Measurements from ENCODE around the gene SS18. TPM values are rescaled to one million over a fixed set of nuclear protein-coding genes. Genes with fewer than 3 reads are reported as not detected.

The SS18 gene
- total RNA-seq, 1 donor from 2014 or later = 64.9 TPM

DNA sequence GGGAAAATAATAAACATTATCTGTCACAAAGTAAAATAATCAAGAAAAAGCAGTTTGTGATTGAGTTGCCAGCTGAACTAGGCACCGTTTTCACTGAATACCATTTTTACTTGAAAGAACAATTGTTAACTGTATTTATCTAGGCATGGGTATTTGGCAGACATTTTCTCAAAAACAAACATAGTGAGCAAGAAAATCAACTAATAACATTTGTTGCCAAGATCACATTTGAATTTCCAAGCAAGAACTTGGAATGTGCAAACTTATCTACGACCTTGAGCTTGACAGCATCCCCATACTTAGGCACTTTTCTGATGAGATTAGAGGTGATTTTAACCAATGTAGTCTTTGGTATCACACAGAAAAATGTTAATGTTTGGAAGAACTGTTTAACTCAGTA, 16.7 kb downstream of the SS18 start:
- no peak for DNase-seq (ENCODE audit: low spot score)

DNA sequence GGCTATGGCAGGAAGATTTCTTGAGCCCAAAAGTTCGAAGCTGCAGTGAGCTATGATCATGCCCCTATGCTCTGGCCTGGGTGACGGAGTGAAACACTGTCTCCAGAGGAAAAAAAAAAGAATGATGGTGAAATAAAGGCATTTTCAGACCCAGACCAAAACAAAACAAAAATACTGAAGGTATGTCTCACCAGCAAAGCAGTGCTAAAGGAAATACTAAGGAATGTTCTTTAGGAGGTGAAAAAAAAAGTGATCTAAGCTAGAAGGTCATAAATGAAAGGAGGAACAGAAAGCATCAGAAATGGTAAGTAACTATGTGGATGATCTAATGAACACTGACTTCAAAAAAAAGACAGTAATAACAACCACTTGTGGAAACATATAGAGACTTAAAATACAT, 18.7 kb downstream of the SS18 start:
- DNase-seq (ENCODE audit: low spot score) = no peak

DNA sequence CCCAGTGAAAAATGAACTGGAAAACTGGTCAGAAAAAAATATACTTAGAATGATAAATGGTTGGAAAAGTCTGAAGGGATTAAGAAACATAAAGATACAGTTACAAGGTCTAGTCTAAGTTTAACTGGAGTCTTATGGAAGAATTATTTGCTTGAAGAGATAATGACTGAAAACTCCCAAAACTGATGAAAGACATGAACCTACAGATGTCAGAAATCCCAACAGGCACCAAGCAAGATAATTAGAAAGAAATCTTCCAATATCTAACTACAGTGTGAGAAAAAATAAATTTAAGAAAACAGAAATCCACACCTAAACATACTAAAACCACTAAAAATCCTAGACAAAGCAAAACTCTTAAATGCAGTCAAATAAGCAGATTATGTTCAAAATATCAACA, 19.4 kb downstream of the SS18 start:
- no peak for DNase-seq (ENCODE audit: low spot score)

DNA sequence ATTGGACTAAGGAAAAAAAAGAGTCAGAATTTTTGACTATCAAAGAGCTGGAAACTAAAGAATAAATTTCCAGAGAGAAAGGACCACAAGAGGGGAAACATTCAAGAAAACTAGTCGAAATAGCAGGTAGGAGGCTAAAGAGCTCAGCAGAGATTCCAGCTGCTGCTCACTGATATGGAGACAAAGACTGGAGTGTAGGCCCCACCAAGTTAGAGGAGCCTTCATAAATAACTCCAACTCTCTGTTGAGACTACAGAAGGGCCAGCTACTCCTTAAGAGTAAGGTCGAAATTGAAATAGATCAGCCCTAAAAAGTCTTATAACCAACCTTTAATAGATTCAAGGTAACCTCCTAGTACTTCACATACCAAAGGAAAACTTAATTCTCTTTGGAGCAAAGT, 31.1 kb downstream of the SS18 start:
- no peak for DNase-seq (ENCODE audit: low spot score)

DNA sequence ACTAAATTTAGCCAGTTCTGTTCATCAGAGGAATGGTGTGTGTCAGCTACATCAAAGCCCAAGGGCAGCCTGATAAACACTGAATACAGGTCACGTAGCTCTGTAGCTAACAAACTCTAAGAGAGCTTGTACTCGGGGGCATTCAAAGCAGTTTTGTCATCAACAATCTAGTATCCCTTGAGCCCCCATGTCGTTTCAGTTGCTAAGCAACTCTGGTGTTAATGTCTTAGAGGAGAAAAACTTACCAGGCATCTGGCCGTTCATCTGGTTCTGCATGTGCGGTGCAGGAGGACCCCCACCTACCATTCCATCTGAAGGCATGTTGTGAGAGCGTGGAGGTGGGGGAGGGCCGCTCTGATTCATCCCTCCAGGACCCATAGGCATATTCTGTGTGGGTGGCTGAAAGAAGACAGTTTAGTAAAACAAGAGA, 33.1 kb downstream of the SS18 start:
- no peak for DNase-seq (ENCODE audit: low spot score)

DNA sequence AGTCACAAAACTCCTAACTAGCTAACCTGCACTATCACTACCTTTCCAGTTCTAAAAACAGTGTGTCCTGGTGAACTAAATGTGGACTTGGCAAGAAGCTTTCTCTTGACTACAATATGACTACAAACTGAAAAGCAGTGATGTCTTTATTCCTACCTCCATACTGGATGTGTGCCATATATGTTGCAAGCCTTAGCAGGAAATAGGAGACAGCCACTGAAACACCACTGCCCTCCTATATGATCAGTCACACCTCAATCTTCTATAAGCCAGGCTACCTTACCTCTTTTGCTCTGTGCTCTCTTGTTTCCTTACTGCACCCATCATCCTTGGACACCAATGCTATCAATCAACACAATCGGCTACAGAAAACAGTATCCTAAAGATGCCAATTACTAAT, 34.1 kb downstream of the SS18 start:
- no peak for DNase-seq (ENCODE audit: low spot score)

DNA sequence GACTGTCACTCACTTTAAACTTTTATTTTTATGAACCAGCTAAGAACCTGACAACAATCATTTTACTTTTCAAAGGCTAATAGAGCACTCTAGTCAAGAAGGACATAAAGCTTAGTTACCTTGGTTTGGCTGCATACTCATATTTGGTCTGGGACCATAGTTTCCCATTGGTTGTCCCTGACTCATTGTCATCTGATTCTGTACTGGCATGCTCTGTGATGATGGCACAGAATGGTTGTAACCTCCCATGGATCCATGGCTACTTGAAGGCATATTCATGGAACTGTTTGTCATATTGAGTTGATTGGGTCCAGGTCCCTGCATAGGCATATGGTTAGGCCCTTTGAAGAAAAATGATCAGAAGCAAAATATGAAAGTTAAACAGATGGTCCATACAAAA, 37.9 kb downstream of the SS18 start:
- DNase-seq (ENCODE audit: low spot score) = no peak

DNA sequence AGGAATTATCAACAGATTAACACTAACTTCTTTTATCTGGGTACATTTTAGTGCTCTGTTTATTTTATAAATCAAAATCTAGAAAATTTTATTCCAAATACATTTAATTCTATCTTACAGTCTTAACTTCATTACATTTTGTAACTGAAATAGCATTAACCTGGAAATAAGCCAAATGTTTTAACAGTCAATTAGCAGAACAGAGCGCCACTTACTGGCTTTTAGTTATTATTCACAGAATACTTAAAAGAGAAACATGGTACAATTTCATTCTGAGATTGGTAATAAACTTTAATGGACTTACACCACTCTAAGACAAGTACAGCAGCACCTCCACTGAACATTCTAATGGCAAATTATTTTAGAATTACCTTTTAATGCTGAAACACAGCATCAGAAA, 38.6 kb downstream of the SS18 start:
- no peak for DNase-seq (ENCODE audit: low spot score)

DNA sequence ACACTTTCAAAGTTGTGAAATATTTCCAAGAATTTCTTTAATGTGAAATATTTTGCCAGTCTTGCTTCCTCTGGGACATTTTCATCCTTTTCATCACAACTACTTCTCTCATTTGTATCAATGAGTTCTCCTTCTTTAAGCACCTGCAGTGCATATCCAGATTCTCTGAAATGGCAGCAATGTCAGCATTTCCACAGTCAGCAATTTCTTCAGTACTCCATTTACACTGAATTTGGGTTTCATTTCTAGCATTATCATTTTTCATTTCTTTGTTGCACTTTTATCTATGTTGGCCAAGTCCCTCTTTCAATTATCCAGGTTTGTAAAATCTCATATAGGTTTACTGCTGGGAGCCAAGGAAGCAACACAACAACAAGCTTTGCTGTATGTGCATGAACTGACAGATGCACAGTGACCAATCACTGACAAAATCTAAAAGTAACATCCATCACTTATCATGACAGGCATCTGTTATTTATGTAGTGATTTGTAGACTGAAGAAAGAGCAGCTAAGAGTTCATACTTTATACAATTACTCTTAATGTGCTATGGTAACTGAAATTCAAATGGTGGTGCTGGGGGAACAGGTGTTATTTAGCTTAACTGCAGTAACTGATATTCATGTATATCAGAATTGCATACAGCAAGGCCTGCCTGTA, 43.9 kb downstream of the SS18 start:
- no peak for DNase-seq (ENCODE audit: low spot score)

DNA sequence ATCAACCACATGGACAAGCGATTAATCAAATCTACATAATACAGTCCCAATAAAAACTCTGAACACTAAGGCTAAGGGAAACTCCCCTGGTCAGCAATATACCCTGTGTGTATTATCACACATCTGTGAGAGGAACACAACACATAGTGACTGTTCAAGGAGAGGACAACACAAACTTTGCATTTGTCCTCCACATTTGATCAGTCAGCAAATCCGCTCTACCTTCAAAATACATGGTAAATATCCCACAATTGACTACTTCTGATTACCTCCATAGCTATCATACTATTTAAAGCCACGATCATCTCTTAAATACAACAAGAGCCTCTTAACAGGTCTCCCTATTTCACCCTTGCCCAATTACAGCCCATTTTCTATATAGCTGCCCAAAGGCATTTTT, 45.6 kb downstream of the SS18 start:
- no peak for DNase-seq (ENCODE audit: low spot score)

DNA sequence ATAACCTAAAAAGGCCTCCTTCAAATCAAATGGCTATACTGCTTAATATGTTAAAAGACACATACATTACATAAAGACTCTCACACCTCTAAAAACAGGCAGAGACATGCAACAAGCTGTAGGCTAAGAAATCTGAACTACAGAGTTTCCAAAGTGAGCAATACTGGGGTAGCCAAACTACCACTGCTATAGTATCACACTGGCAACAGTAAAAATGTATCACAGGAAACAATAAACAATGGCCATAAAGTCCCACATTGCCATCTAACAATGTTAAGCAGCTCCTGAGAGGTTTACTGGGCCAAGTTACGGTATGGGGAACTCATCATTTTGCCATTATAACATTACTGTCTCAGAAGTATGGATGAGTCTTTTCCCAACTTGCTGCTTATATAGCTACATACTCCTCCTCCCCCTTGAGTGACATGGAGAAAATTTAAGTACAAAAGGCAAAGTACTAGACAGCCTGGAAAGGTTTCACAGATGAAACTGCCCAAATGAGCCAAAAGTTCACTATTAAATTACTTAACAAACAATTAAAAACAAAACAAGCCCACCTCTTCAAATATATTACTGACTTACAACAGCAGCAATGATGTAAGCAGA, 50.3 kb downstream of the SS18 start:
- DNase-seq (ENCODE audit: low spot score) = no peak

DNA sequence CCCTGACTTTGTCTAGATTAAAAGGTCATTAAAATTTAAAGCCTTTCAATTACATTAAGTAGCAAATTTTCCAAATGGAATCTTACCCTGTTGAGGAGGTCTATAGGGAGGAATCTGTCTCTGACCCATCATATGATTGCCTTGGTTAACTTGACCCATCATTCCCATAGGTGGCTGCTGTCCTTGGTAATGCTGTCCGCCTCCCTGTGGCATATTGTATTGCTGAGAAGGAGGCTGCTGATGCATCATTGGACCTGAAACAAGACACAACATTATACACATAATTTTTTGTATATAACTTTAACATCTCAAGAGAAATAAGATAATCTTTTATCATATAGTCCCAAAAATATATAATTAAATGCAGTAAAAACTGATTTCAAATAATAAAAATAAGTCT, 51.2 kb downstream of the SS18 start:
- no peak for DNase-seq (ENCODE audit: low spot score)

DNA sequence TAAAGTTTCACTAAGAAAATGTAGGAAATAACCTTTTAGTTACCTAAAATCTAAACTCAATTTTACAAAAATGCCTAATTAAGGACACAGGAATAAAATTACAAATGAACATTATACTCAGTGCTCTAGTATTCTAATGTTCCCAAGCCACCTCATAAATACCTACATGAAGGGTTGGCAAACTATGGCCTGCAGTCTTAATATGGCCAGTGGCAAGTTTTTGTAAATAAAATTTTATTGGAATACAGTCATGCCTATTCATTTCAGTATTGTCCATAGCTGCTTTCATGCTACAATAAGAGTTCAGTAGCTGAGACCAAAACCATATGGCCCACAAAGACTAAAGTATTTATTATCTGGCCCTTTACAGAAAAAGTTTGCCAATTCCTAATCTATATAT, 53.8 kb downstream of the SS18 start:
- no peak for DNase-seq (ENCODE audit: low spot score)

DNA sequence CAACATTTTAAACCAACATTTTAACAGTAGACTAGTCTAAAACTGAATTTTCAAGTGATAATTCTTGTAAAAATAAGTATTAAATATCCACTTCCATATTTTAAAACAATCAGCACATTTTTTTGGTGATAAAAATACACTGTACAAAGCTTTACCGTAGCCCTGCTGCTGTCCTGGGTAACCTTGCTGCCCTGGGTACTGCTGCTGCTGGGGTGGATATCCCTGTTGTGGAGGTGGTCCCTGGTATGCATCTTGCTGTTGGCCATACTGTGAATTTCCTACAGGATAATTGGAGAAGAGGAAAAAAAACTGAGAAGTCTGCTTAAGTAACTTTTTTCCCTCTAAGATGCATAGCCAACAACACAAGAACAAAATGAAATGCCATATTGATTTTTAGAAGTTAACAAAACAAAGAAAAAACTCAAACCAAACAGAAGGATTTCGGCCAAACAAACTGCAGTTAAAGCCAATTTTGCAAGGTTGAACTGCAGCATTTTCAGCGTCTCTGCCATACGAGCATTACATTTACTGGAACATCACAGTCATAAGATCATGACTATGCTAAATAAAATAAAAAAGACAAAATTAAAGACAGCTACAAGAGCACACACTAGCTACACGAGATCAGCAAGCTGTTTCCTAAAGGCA, 55.4 kb downstream of the SS18 start:
- no peak for DNase-seq (ENCODE audit: low spot score)

DNA sequence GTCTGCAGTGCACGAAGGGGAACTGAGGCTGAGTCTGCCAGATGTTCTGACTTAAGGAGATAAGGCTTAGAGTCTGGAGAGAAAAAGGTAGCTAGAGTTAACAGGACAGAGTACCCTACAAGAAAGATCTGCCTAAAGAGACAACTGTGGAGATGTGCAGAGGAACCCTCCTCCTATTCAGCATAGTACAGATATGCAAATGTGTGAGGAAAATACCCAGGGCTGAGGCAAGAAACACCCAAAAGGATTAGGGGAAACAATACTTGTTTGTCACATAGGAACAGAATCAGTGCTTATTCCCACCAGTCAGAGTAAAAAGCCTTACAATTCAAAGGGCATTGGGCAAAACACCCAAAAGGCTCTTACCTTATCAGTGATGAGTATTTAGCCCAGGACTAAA, 67.8 kb downstream of the SS18 start:
- no peak for DNase-seq (ENCODE audit: low spot score)

DNA sequence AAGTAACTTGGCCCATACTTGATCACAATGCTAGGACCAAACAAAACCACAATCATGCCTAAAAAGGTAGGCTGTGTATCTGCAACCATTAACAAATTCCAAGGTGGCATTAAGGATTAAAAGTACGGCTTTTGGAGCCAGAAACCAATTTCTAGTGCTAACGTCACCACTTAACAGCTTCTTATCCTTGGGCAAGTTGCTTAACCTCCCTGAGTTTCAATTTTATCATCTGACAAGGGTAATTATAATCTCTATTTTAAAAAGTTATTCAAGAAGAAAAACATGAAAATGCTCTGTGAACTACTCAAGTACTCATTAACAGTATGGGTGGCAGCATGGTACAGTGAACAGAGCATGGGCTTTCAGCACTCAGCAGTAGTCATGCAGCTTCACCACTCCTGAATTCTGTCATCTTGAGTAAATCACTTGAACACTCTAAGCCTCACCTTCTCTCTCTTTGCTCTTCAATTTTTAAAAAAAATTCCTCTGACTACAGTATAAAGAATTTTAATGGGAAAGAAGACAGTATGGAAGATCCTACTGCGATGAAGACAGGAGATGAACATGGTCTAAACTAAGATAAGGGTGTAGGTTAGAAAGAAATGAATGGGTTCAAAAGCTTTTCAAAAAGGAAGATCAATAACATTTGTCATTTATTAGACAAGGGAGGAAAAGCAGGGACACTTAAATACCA, 69.2 kb downstream of the SS18 start:
- no peak for DNase-seq (ENCODE audit: low spot score)

DNA sequence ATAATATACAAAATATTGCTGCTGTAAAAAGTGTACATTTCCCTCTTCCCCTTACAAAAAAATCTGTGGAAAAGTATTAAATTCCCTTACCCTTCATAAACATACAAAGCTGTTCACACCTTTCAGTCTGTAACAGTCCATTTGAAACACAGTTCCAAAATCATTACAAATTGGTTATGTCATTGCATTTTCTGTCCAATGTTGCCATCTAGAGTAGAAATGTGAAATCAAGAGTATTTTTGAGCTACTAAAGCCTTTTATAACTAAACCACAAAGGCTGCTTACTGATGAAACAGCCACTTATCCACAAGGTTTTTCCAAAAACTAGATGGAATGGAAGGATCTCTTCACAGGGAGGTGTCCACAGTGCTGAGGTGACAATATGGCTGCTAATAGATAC, 72.5 kb downstream of the SS18 start:
- DNase-seq (ENCODE audit: low spot score) = no peak

DNA sequence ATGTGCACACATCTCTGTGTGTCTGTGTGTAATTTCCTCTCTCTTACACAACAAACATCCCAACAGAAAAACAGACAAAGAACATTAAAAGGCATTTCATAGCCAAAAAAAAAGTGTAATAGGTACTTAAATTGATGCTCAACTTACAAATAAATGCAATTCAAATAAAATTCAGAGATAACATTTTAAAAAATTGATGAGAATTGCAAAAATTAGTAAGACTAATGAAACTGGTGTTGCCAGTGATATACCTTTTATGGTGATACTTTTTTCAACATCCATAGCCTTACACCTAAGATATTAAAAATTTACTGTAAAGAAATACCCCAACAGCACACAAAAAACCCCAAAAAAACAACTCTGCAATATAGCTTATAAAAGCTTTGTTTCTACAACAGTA, 76.0 kb downstream of the SS18 start:
- no peak for DNase-seq (ENCODE audit: low spot score)

DNA sequence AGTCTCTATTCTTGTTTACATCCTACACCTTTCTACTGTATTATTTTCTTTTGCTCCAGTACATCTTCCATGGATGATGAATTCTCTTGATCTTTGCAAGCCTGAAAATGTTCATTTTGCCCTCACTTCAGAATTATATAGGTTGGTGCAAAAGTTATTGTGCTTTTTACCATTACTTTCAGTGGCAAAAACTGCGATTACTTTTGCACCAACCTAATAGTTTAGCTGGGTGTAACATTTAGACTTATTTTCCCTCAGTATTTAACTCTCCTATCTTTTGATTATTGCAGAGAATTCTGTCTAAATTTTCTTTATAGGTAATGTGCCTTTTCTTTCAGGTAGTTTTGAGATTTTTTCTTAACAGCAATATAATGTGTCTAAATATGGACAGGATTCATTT, 81.8 kb downstream of the SS18 start:
- DNase-seq (ENCODE audit: low spot score) = no peak

DNA sequence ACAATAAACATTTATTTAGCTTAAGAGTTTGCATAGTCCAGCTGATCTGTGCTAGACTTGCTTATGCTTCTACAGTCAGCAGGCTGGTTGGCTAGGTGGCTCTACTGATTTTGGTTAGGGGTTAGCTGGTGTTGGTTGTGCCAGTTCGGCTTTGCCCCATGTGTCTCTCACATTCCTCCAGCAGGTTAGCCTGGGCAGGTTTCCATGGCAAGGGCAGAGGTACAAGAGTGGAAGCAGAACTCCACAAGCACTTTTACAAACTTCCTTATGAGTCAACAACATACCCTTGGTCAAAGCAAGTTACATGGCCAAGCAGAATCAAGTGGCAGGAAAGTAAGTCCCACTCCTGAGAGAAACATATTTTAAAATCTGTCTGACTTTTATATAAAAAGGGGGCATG, 82.3 kb downstream of the SS18 start:
- DNase-seq (ENCODE audit: low spot score) = no peak

DNA sequence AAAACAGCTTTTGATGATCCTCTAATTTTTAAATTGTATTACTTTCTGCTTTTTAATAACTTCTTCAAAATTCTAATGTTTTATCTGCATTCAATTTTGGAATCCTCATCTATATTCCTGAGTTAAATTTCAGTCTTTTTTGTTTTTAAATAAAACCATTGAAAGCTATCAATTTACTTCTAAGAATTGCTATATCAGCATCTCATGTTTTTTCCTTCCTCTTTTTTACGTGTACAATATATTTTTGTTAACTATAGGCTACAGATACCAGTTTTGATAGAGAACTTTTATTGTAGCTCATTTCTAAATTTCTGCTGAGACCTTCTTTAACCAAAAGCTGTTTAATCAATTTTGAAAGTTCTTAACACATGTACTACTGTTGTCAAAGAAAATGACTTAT, 84.5 kb downstream of the SS18 start:
- no peak for DNase-seq (ENCODE audit: low spot score)

DNA sequence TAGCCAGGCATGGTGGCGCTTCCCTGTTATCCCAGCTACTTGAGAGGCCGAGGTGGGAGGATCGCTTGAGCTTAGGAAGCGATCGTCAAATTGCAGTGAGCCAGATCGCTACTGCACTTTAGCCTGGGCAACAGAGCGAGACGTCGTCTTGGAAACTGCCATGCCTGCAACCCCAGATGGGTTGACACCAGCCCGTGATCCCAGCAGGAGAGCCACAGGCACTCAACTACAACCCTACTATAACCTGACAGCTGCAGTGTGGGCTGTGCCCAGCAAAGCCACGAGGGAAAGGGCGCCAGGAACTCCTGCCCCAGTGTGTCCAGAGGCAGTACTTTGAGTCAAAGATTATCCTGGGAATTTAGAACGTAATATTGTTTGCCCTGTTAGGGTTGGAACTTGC, 85.6 kb downstream of the SS18 start:
- DNase-seq (ENCODE audit: low spot score) = no peak

DNA sequence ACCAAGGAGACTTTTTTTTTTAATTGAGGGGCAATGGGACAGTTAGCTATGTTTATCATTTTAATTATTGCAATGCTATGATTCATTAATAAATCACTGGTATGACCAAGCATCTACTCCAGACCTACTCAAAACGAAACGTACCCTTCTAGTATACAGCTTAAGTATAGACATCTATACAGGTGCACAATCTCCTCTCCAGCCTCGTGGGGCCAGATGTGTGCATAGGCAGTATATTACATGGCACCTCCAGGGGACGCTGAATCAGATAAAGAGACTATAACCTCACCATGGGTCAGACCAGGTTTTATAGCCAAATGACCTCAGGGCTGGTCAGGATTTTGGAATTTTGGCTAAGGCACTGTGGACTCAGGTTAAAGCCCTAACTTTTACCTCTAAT, 86.6 kb downstream of the SS18 start:
- no peak for DNase-seq (ENCODE audit: low spot score)

Data from mucosa of gallbladder (tissue), 1 donor.